Smooth muscle cell of the brain vasculature (primary cell): ENCODE results near the gene MPL.

Experiments
- DNase-seq: peaks from one replicate; pipeline ENCODE4 v3.0.0-alpha.2; 2012; ENCODE audit warnings: low read depth, low spot score

MPL gene

GRCh38 chr1:43325381-43325780, 12.2 kb upstream of the MPL start:
- DNase-seq, result no peak

- DNase-seq, result no peak
Measured at GRCh38 chr1:43327549-43328292, 9.9 kb upstream of the MPL start.

GRCh38 chr1:43329995-43330751, 7.4 kb upstream of the MPL start:
- peak; percentile 64 for DNase-seq

GRCh38 chr1:43331688-43332087, 5.9 kb upstream of the MPL start:
- no peak for DNase-seq

- no peak for DNase-seq
Measured at GRCh38 chr1:43334453-43335205, 3.0 kb upstream of the MPL start.

GRCh38 chr1:43338001-43338400, 383 bp downstream of the MPL start:
- DNase-seq, result no peak

- no peak for DNase-seq
Measured at GRCh38 chr1:43339584-43340232, 2.1 kb downstream of the MPL start.

- no peak for DNase-seq
Measured at GRCh38 chr1:43340559-43340958, 2.9 kb downstream of the MPL start.

GRCh38 chr1:43344267-43344850, 6.7 kb downstream of the MPL start:
- DNase-seq, result no peak

GRCh38 chr1:43345120-43345519, 7.5 kb downstream of the MPL start:
- no peak for DNase-seq

GRCh38 chr1:43346636-43347035, 9.0 kb downstream of the MPL start:
- DNase-seq, result no peak

GRCh38 chr1:43348343-43348808, 10.8 kb downstream of the MPL start:
- DNase-seq, result no peak

GRCh38 chr1:43348809-43349593, 11.4 kb downstream of the MPL start:
- no peak for DNase-seq

GRCh38 chr1:43349594-43350306, 12.1 kb downstream of the MPL start:
- DNase-seq, result no peak

GRCh38 chr1:43350976-43351375, 13.4 kb downstream of the MPL start:
- no peak for DNase-seq

GRCh38 chr1:43351421-43352350, 14.1 kb downstream of the MPL start:
- no peak for DNase-seq

GRCh38 chr1:43352351-43352705, 14.7 kb downstream of the MPL start:
- DNase-seq, result no peak

- no peak for DNase-seq
Measured at GRCh38 chr1:43352881-43353280, 15.3 kb downstream of the MPL start.

- DNase-seq, result no peak
Measured at GRCh38 chr1:43354471-43354870, 16.9 kb downstream of the MPL start.
